ENCODE data around the gene PNPLA3. TPM values are rescaled to one million over a fixed set of nuclear protein-coding genes. Genes with fewer than 3 reads are reported as not detected.
A peak's percentile ranks its signal among the peaks of the same experiment; 100 is the strongest.

The PNPLA3 gene, protein sequence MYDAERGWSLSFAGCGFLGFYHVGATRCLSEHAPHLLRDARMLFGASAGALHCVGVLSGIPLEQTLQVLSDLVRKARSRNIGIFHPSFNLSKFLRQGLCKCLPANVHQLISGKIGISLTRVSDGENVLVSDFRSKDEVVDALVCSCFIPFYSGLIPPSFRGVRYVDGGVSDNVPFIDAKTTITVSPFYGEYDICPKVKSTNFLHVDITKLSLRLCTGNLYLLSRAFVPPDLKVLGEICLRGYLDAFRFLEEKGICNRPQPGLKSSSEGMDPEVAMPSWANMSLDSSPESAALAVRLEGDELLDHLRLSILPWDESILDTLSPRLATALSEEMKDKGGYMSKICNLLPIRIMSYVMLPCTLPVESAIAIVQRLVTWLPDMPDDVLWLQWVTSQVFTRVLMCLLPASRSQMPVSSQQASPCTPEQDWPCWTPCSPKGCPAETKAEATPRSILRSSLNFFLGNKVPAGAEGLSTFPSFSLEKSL
- total RNA-seq = 1 to 10 TPM; 1.2 to 2.4 TPM
- 1 to 10 TPM in 1 of 6 donors, under 1 TPM in 5; 0.34 to 1.2 (median 0.46) TPM for polyA plus RNA-seq (ENCODE audit: insufficient read length in 6 of 6)
- long read RNA-seq, donor 1 = 0 reads
- long read RNA-seq, donor 2 = 0 reads
- long read RNA-seq, donor 3 = 0 reads
- long read RNA-seq, donor 4, partial matches to known transcripts = 0 of 1 reads
- long read RNA-seq, donor 4, other reads (novel, unspliced or antisense) = 1 of 1 reads
- long read RNA-seq, donor 5 = 0 reads
- long read RNA-seq, donor 6 = 0 reads
- long read RNA-seq, donor 7 = 0 reads
- long read RNA-seq, donor 8 = 0 reads
- long read RNA-seq, donor 9 = 0 reads
- long read RNA-seq, donor 10, partial matches to known transcripts = 0 of 1 reads
- long read RNA-seq, donor 10, other reads (novel, unspliced or antisense) = 0 of 1 reads
- long read RNA-seq, donor 11, partial matches to known transcripts = 12 of 16 reads
- long read RNA-seq, donor 11, other reads (novel, unspliced or antisense) = 0 of 16 reads
- long read RNA-seq, donor 12 = 0 reads

DNA sequence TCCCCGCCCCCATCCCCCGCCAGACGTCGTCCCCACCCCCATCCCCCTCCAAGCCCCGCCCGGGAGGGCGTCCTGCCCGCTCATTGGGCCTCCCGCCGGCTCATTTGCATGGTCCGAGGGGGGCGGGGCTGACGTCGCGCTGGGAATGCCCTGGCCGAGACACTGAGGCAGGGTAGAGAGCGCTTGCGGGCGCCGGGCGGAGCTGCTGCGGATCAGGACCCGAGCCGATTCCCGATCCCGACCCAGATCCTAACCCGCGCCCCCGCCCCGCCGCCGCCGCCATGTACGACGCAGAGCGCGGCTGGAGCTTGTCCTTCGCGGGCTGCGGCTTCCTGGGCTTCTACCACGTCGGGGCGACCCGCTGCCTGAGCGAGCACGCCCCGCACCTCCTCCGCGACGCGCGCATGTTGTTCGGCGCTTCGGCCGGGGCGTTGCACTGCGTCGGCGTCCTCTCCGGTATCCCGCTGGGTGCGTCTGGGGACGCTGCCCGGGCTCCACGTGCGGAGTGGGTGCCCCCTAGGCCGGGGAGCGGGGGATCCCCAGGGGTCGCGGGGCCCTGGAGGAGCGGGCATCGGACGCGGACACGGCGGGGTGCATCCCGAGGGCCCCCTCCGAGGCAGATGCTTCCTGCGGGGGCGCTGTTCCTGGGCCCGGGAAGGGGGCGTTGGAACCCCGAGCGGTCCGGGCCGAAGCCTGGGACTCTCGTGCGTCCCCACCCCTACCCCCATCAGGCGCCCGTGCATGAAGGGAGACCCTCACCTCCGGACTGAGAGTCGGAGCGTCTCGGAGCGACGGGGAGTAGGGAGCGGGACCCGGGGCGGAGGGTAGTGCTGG, at the start of gene PNPLA3:
Gene PNPLA3 (plus strand): TSS at position 175 of the 834 bp plus-strand sequence. CDS start 107 bp downstream, at position 282.
- H3K4me3 ChIP-seq = peak within 1 kb of the TSS; percentile 43 to 57
- H3K27me3 ChIP-seq = peaks cover 19 to 71% of the 10 kb centered on the region in 2 donors
- H3K27ac ChIP-seq = no peak within 1 kb of the TSS
- DNase-seq = peak; percentile 81 to 93 (median 92)
- peak; percentile 98 for ATAC-seq
- intact Hi-C loops (cut with DNase I) = no loop called here
- H3K36me3 ChIP-seq = no peaks in the 10 kb centered on the region
- TF ChIP-seq CTCF (IDR thresholded peaks at IDR 0.05) = no peak
- H3K4me1 ChIP-seq = peaks cover 7 to 16% of the 10 kb centered on the region in 2 donors
- no peaks in the 10 kb centered on the region for H3K9me3 ChIP-seq

DNA sequence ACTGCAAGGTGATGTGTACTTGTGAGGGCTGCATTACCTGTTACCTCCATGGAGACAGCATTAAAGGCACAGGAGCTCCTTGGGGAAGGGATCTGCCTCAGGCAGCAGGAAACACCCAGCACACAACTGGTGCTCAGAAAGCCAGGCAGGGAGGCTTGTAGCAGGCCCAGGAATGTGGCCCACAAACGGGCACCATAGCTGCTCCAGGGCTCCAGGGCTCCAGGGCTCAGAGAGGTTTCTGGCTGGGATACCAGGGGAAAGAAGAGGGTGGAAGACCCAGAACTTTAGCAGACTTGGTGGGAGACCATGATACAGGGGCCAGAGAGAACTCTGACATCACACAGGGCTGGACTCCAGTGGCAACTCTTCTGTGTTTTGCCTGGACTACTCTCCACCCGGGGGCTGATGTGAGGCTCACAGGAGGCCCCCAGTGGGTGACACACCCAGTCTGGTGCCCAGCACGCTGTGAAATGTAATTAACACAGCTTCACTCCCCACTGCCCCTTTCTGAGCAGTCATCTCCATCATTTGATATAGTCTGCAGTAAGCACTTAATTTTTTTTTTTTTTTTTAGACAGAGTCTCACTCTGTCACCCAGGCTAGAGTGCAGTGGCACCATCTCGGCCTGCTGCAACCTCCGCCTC, 46.6 kb upstream of the PNPLA3 start:
- H3K27me3 ChIP-seq = peaks cover 0 to 76% of the 10 kb centered on the region in 2 donors
- no peaks in the 10 kb centered on the region for H3K4me1 ChIP-seq
- H3K27ac ChIP-seq = no peak overlapping the region
- ATAC-seq = no peak
- TF ChIP-seq CTCF (IDR thresholded peaks at IDR 0.05) = no peak
- H3K9me3 ChIP-seq = no peaks in the 10 kb centered on the region
- no peaks in the 10 kb centered on the region for H3K36me3 ChIP-seq
- intact Hi-C loops (cut with DNase I) = no loop called here
- peak in 1 of 4 donors; percentile 7 for DNase-seq
- H3K4me3 ChIP-seq = no peak overlapping the region

DNA sequence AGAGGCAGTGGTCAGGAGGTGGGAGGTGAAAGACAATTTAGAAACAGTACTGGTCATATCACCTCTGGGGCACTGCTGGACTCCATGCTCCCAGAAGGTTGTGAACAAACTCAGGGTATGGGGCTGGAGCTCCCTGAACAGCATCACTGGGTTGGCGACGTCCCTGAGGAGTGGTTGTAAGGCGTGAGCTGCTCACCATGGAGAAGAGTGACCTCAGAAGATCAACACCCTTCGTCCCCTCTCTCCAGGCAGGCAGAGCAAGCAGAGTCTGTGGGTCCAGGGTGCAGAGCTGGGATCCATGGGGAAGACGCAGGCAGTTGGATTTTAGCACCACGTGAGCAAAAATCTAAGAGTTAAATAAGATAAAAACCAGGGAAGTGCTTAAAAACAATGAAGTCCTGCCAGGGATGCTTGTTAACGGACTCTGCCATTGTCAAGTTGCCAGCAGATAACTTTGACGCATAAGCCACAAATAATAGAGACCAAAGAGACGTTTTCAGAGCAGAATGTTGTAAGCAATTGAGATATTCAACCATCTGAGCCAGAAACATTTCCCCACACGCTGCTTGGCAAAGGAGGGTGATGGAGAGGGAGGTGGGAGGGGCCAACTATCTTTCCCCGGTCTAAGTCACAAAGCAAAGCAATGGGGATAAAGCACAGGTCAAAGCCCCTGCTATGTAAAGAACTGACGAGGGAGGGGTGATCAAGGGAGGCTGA, 45.4 kb upstream of the PNPLA3 start:
- H3K9me3 ChIP-seq = no peaks in the 10 kb centered on the region
- no peaks in the 10 kb centered on the region for H3K4me1 ChIP-seq
- DNase-seq = peak in 1 of 4 donors; percentile 12
- no peaks in the 10 kb centered on the region for H3K36me3 ChIP-seq
- ATAC-seq = no peak
- intact Hi-C loops (cut with DNase I) = no loop called here
- peaks cover 0 to 78% of the 10 kb centered on the region in 2 donors for H3K27me3 ChIP-seq
- no peak for TF ChIP-seq CTCF (IDR thresholded peaks at IDR 0.05)
- H3K4me3 ChIP-seq = no peak overlapping the region
- no peak overlapping the region for H3K27ac ChIP-seq

- Histone ChIP-seq H3K27me3 (peaks cover 0 to 76% of the 10 kb centered on the region in 2 donors), H3K36me3 (no peaks in the 10 kb centered on the region), H3K27ac (no peak overlapping the region), H3K4me3 (no peak overlapping the region), H3K4me1 (no peaks in the 10 kb centered on the region), H3K9me3 (no peaks in the 10 kb centered on the region)
- no peak for TF ChIP-seq CTCF (IDR thresholded peaks at IDR 0.05)
- DNase-seq (peak in 1 of 4 donors; percentile 15), ATAC-seq (no peak)
- intact Hi-C loops (cut with DNase I) = no loop called here
Measured at GRCh38 chr22:43878831-43879550, 44.6 kb upstream of the PNPLA3 start.
